IPS-NIHi11 (cell line): ENCODE results near the gene MYL3.
A peak's percentile ranks its signal among the peaks of the same experiment; 100 is the strongest.
"Not testable (repeated sequence)": the region's sequence is repeated elsewhere in the genome, so short reads cannot be mapped to it uniquely, and the experiment has no call there.

Source experiments
- DNase-seq: peaks from one replicate; pipeline ENCODE4 v3.0.0; 2012; ENCODE audit warnings: mixed read lengths, low spot score

MYL3 gene

DNA sequence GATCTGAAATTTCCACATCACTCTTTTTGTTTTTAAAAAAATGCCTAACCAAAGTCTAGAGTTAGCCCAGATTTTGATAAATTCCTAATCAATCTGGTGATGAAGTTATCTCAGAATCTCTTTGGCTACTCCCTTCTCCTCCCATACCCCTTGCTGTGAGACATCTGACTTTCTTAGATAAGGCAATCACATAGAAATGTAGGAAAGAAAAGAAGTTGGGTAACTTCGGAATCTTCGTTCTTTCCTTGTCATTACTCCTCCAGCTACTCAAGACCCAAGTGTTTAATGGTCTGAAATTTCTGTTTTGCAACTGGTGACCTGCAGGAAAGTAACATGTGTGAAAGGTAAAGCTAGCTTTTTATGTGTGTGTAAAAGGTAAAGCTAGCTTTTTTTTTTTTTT lies 37.8 kb downstream of the MYL3 start:
- no peak for DNase-seq

DNA sequence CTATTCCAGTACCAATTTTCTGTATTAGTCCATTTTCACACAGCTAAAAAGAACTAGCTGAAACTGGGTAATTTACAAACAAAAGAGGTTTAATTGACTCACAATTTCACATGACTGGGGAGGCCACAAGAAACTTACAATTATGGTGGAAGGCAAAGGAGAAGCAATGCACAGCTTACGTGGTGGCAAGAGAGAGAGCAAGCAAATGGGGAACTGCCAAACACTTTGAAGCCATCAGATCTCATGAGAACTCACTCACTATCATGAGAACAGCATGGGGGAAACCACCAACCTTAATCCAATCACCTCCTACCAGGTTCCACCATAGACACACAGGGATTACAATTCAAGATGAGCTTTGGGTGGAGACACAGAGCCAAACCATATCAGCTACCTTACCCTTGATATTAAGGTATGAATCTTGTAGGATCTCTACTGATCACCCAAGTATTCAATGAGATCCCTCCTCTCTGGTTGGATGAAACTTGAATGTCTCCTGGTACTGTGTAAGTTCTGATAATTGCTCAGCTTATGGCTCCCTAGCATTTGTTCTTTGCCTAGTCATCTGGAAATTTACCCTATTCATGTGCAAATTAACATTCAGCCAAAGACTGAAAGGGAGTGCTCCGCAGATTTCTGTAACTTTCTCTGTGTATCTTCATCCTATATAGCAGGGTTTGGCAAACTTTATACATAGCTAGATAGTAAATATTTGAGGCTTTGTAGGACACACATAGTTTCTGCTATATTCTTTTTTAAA lies 38.9 kb downstream of the MYL3 start:
- DNase-seq, result no peak

DNA sequence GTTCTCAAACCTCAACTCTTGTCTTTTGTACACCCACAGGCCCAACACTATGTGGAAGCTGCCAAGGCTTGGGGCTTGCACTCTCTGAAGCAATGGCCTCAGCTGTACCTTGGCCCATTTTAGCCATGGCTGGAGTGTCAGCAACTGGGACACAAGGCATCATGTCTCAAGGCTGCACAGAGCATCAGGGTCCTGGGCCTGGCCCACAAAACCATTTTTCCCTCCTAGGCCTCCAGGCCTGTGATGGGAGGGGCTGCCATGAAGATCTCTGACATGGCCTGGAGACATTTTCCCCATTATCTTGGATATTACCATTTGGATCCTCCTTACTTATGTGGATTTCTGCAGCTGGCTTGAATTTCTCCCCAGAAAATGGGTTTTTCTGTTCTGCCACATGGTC lies 39.9 kb downstream of the MYL3 start:
- not testable (repeated sequence) for DNase-seq

DNA sequence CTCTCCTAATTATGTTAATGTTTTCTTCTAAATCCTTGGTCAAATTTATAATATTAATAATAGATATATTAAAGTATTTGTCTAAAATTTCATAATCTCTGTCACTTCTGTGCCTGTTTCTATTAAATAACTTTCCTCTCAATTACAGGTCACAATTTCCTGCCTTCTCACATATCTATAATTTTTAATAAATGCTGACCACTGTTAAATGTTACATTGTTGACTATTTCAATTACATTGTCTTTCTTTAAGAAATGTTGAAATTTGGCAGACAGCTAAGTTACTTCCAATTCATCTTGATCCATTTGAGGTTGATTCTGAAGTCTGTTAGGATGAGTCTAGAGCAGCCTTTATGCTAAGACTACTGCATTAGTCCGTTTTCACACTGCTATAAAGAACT lies 41.7 kb downstream of the MYL3 start:
- DNase-seq, result no peak

DNA sequence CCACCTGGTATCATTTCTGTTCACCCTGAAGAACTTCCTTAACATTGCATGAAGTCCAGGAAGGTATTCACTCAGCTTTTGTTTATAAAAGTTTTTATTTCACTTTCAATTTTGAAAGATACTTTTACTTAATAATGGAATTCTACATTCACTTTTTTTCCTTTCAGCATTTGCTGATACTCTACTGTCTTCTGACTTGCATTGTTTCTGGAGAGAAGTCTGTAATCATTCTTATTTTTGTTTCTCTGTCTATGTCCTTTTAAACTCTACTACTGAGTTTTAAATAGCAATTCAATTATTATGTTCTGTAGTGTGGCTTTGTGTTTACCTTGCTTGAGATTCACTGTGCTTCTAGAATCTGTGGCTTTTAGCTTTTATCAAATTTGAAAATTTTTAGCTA lies 42.4 kb downstream of the MYL3 start:
- no peak for DNase-seq

DNA sequence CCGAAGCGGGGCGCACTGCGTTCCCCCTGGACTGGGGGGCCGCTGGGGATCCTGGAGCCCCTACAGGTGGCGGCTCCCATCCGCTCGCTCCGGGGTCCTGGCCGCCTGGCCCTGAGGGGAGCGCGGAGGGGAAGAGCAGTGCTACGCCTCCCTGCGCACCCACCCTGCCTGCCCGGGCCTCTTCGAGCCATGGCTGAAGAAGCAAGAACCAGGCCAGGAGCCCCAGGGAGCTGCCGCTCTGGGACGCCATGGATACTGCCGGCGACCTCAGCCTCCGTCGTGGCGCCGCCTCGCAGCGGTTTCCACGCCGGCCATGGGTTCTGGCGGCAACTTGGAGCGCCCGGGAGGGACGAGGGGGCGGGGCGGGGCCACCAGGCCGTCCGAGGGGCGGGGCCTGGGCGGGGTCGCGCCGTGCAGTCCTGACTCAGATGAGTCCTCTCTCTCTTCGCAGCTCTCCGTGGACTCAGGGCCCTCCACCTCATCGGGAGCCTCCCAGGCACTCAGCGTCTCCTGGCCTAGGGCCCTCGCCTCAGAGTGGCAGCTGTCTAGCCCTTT lies 50.9 kb downstream of the MYL3 start:
- peak; percentile 93 for DNase-seq

DNA sequence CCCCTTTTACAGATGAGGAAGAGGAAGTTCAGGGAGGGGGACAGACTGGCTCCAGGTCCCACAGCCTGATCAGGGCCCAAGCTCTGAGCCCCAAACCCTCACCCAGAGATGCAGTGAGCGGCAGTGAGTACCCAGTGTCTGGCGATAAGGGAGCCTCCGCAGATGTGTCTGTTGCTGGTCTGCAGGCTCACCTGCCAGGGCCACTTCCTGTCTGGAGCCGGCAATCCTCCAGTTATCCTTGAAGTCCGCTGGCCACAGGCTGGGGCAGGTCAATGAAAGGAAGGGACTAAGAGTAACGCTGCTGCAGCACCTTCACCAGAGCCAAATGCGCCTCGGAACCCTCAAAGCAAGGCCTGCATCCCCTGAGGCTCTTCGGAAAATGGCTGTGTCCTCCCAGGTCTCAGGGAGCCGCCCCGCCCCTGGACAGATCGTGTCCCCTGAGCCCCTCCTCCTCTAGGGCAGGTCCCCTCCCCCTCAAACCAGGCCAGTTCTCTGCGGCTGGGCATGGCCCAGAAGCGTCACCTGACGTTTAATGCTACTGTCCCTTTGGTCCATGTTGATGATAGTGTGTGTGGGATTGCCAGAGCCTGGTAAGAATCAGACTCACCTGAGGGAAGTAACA lies 51.5 kb downstream of the MYL3 start:
- peak; percentile 77 for DNase-seq

DNA sequence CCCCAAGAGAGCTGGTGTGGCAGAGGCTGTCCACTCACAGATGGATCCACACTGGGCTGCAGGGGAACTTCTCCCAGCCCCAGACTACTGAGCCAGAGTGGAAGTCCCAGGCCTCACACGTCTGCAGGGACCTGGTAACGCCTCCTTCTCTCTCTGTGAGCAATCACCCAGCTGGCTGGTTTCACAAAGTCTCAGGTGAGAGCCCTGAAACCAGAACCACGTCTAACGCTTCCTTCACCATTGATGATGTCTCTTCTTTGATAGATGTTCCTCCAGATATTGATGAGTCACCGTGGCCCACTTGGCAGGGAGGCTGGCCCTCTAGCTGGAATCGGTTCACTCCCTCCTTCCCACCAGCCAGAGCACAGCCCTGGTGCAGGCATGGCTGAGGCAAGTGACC lies 54.5 kb downstream of the MYL3 start:
- not testable (repeated sequence) for DNase-seq
